Panc1 (cell line): ENCODE measurements around the gene CAMKV. TPM values are rescaled to one million over a fixed set of nuclear protein-coding genes. Genes with fewer than 3 reads are reported as not detected.

Experiments used
- ATAC-seq: fragments of 200-7000 bp; cut with Tn5 transposase; 2 replicates; pipeline ENCODE4 v1.9.1; 2020; ENCODE audit warnings: mild to moderate bottlenecking, moderate library complexity
- BruUV-seq: library from RNA; stranded (reverse); fragments of 400-500 nt; replicated peaks from 2 replicates; lab custom pipeline; 2021; lab: Mats Ljungman, UMichigan
- CTCF ChIA-PET: fragments of 300-600 bp; sonication (Branson Sonifier 250); formaldehyde crosslinking; loops from one replicate; lab custom pipeline; 2022; ENCODE audit warnings: antibody characterized with exemption; lab: Charles Lee
- POLR2A ChIA-PET: fragments of 300-600 bp; sonication (Branson Sonifier 250); formaldehyde crosslinking; loops from one replicate; lab custom pipeline; 2022; ENCODE audit warnings: antibody characterized with exemption; lab: Charles Lee
- DNase-seq: peaks from one replicate; pipeline ENCODE4 v3.0.0-alpha.2; 2010; ENCODE audit warnings: low read depth, low spot score
- H3K27ac ChIP-seq: 2 replicates; pipeline ENCODE4 v1.5.1; 2011; ENCODE audit warnings: mild to moderate bottlenecking, low read length, inconsistent platforms
- H3K27me3 ChIP-seq: fragments of 200-500 bp; sonication (Bioruptor generic); 2 replicates; pipeline ENCODE4 v1.6.0; 2014; ENCODE audit warnings: low read length, inconsistent platforms; ENCODE audit not compliant: control insufficient read depth, insufficient read depth
- H3K36me3 ChIP-seq: fragments of 200-500 bp; sonication (Bioruptor generic); 2 replicates; pipeline ENCODE4 v1.5.1; 2014; ENCODE audit warnings: inconsistent platforms, mild to moderate bottlenecking, low read length, moderate library complexity; ENCODE audit not compliant: control insufficient read depth, insufficient read depth
- H3K4me1 ChIP-seq: 2 replicates; pipeline ENCODE4 v1.5.1; 2011; ENCODE audit warnings: inconsistent platforms, mild to moderate bottlenecking, low read length, moderate library complexity; ENCODE audit not compliant: control insufficient read depth, insufficient read depth
- H3K4me3 ChIP-seq, 2 experiments: 2 replicates each; pipeline ENCODE4 v1.5.1; 2011 to 2012; ENCODE audit warnings: low read depth in 2 of 2, low read length in 2 of 2, mild to moderate bottlenecking in 2 of 2, inconsistent platforms in 1 of 2, moderate library complexity in 1 of 2
- H3K9me3 ChIP-seq: fragments of 200-500 bp; sonication (Bioruptor generic); 2 replicates; pipeline ENCODE4 v1.5.1; 2014; ENCODE audit warnings: low read depth, mild to moderate bottlenecking, inconsistent platforms, low read length, moderate library complexity; ENCODE audit not compliant: control insufficient read depth, insufficient read depth
- CTCF ChIP-seq: fragments of 450-650 bp; IDR thresholded peaks from 2 replicates; pipeline ENCODE4 v1.5.1; 2017; ENCODE audit warnings: mild to moderate bottlenecking
- POLR2AphosphoS5 ChIP-seq: IDR thresholded peaks from 2 replicates; pipeline ENCODE4 v1.6.1; 2012; ENCODE audit warnings: mild to moderate bottlenecking, low read depth, low read length, moderate library complexity
- REST ChIP-seq, 2 experiments: IDR thresholded peaks; 2 replicates each; pipeline ENCODE4 v1.6.1; 2011 to 2012; ENCODE audit warnings: low read depth in 2 of 2, control low read depth in 1 of 2, low read length in 1 of 2, mild to moderate bottlenecking in 1 of 2, moderate library complexity in 1 of 2; ENCODE audit not compliant: insufficient read depth in 1 of 2
- SIN3A ChIP-seq: IDR thresholded peaks from 2 replicates; pipeline ENCODE4 v1.6.1; 2012; ENCODE audit warnings: low read depth, mild to moderate bottlenecking, low read length, moderate library complexity, borderline replicate concordance; ENCODE audit not compliant: insufficient read depth
- TCF7L2 ChIP-seq: IDR thresholded peaks from 2 replicates; pipeline ENCODE4 v1.6.1; 2011; ENCODE audit warnings: mild to moderate bottlenecking, low read depth, low read length, inconsistent platforms
- in situ Hi-C: cut with HindIII; loops from 2 replicates; pipeline ENCODE4 v1.10.0; 2016; ENCODE audit warnings: low sequenced_read_pairs, low pct_unique_long_range_greater_than_20kb
- intact Hi-C: fragments of 100-400 bp; cut with micrococcal nuclease; formaldehyde crosslinking; loops from one replicate; pipeline ENCODE4 v1.10.0; 2022; ENCODE audit not compliant: unreplicated experiment
- total RNA-seq: library from RNA; stranded (reverse); gene quantifications from one replicate; pipeline ENCODE4 v1.2.1, GENCODE V29; 2021; ENCODE audit not compliant: unreplicated experiment

CAMKV gene
- total RNA-seq, 1 experiment from 2014 or later: 0.85 TPM

GRCh38 chr3:49844464-49845183 is 25.1 kb downstream of the CAMKV start:
- in situ Hi-C loops: no loop called here
- Histone ChIP-seq H3K27ac (no peak overlapping the region), H3K27me3 (no peaks in the 10 kb centered on the region), H3K9me3 (no peaks in the 10 kb centered on the region), H3K4me1 (no peaks in the 10 kb centered on the region), H3K36me3 (peaks cover 2% of the 10 kb centered on the region; the same call in 1 of the 2 replicates), H3K4me3 (no peak overlapping the region)
- TF ChIP-seq CTCF (no peak), POLR2AphosphoS5 (no peak), SIN3A (no peak), TCF7L2 (no peak), REST (IDR thresholded peaks at IDR 0.05; ENCODE audit: insufficient read depth in 1 of 2, low read depth in 2 of 2, low read length in 1 of 2) (no peak)
- ATAC-seq (no peak), DNase-seq (no peak)
- BruUV-seq: no TSS peak
- CTCF ChIA-PET: no interaction called here
- POLR2A ChIA-PET: no interaction called here
- intact Hi-C loops: no loop called here

- intact Hi-C loops: no loop called here
- H3K9me3 ChIP-seq: no peaks in the 10 kb centered on the region
- no peak for TF ChIP-seq TCF7L2
- TF ChIP-seq REST (IDR thresholded peaks at IDR 0.05; ENCODE audit: insufficient read depth in 1 of 2, low read depth in 2 of 2, low read length in 1 of 2): no peak
- TF ChIP-seq SIN3A: no peak
- no peak for TF ChIP-seq POLR2AphosphoS5
- TF ChIP-seq CTCF: no peak
- ATAC-seq (no peak), DNase-seq (no peak)
- CTCF ChIA-PET: no interaction called here
- H3K27me3 ChIP-seq: no peaks in the 10 kb centered on the region
- BruUV-seq: no TSS peak
- H3K4me1 ChIP-seq: no peaks in the 10 kb centered on the region
- no peak overlapping the region for H3K27ac ChIP-seq
- H3K4me3 ChIP-seq: no peak overlapping the region
- POLR2A ChIA-PET: no interaction called here
- peaks cover 2% of the 10 kb centered on the region; the same call in 1 of the 2 replicates for H3K36me3 ChIP-seq
- in situ Hi-C loops: no loop called here
These were observed 26.7 kb downstream of the CAMKV start for GRCh38 chr3:49842843-49843517.
